Smooth muscle cell (in vitro differentiated cells): ENCODE data around the gene MRE11. TPM values are rescaled to one million over a fixed set of nuclear protein-coding genes. Genes with fewer than 3 reads are reported as not detected.

Experiments used
- DNase-seq: peaks from one replicate; lab custom pipeline; 2025; ENCODE audit not compliant: unreplicated experiment; lab: John Stamatoyannopoulos, UW
- H2AFZ ChIP-seq: fragments of 200-600 bp; sonication (generic); 2 replicates; pipeline ENCODE4 v1.6.0; 2016; ENCODE audit warnings: antibody characterized with exemption, low read depth, mild to moderate bottlenecking
- H3F3A ChIP-seq: fragments of 200-600 bp; sonication (generic); 2 replicates; pipeline ENCODE4 v1.6.0; 2017; ENCODE audit warnings: antibody characterized with exemption, low read depth
- H3K27ac ChIP-seq: fragments of 200-600 bp; sonication (generic); 2 replicates; pipeline ENCODE4 v1.5.1; 2016; ENCODE audit warnings: low read depth, mild to moderate bottlenecking
- H3K27me3 ChIP-seq: fragments of 200-600 bp; sonication (generic); 2 replicates; pipeline ENCODE4 v1.6.1; 2016; ENCODE audit warnings: low read depth, mild to moderate bottlenecking
- H3K36me3 ChIP-seq: fragments of 200-600 bp; sonication (generic); 2 replicates; pipeline ENCODE4 v1.5.1; 2016; ENCODE audit warnings: low read depth
- H3K4me1 ChIP-seq: fragments of 200-600 bp; sonication (generic); 2 replicates; pipeline ENCODE4 v1.5.1; 2016; ENCODE audit warnings: low read depth
- H3K4me2 ChIP-seq: fragments of 200-600 bp; sonication (generic); 2 replicates; pipeline ENCODE4 v1.6.0; 2016; ENCODE audit warnings: mild to moderate bottlenecking
- H3K4me3 ChIP-seq: fragments of 200-600 bp; sonication (generic); 2 replicates; pipeline ENCODE4 v1.5.1; 2016; ENCODE audit warnings: mild to moderate bottlenecking
- H3K79me2 ChIP-seq: fragments of 200-600 bp; sonication (generic); 2 replicates; pipeline ENCODE4 v1.6.0; 2016; ENCODE audit warnings: low read depth, mild to moderate bottlenecking
- H3K9ac ChIP-seq: fragments of 200-600 bp; sonication (generic); 2 replicates; pipeline ENCODE4 v1.6.0; 2016; ENCODE audit warnings: low read depth
- H3K9me3 ChIP-seq: fragments of 200-600 bp; sonication (generic); replicated peaks from 2 replicates; pipeline ENCODE4 v1.5.1; 2016; ENCODE audit warnings: low read depth
- H4K20me1 ChIP-seq: fragments of 200-600 bp; sonication (generic); 2 replicates; pipeline ENCODE4 v1.6.0; 2016; ENCODE audit warnings: low read depth
- CTCF ChIP-seq: fragments of 200-600 bp; sonication (generic); IDR thresholded peaks from 2 replicates; pipeline ENCODE4 v1.5.1; 2017; ENCODE audit warnings: borderline replicate concordance, mild to moderate bottlenecking, antibody characterized with exemption; ENCODE audit not compliant: insufficient read depth, poor library complexity, severe bottlenecking
- WGBS: methylation state at CpG from one replicate; pipeline ENCODE4 v1.1.7; 2016; ENCODE audit warnings: low lambda C conversion rate; 5-methylcytosine and 5-hydroxymethylcytosine counted together
- polyA plus RNA-seq: library from polyadenylated mRNA; unstranded; fragments of >200 nt; fragmentation: Nextera tagmentation; extraction: Ambion mirVana; gene quantifications from 2 replicates; pipeline ENCODE4 v1.2.1, GENCODE V29; 2016
- total RNA-seq: library from RNA; depleted of rRNA; stranded (reverse); fragments of >200 nt; gene quantifications from 2 replicates; pipeline ENCODE4 v1.2.3, GENCODE V29; 2014

Gene MRE11
- total and polyA plus RNA-seq, 2 experiments from 2014 or later: 5.1 to 15.1 TPM

DNA sequence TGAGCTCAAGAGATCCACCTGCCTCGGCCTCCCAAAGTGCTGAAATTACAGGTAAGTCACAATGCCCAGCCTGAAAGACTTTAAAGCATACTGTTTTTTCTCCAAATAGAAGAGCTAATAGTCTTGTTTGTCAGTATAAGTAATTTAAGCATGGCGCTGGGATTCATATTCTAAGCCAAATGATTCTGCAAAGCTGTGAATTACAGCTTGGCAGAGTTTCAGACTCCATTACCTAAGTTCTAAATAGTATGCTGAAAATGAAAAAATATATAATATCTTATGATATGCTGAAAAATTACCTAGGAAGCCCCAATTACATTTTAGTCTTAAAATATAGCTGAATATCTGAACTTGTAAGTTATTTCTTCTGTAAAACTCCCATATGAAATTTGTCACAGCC, 39.3 kb downstream of the MRE11 start:
- DNase-seq: no peak
- H3K79me2 ChIP-seq: no peaks in the 10 kb centered on the region
- H2AFZ ChIP-seq: no peak overlapping the region
- peaks cover 3% of the 10 kb centered on the region for H3K36me3 ChIP-seq
- H3K9ac ChIP-seq: no peak overlapping the region
- no peak overlapping the region for H3K27ac ChIP-seq
- no peaks in the 10 kb centered on the region for H3F3A ChIP-seq
- no peaks in the 10 kb centered on the region for H3K4me1 ChIP-seq
- no peaks in the 10 kb centered on the region for H3K9me3 ChIP-seq
- no peaks in the 10 kb centered on the region for H3K27me3 ChIP-seq
- no peak overlapping the region for H3K4me2 ChIP-seq
- H4K20me1 ChIP-seq: no peaks in the 10 kb centered on the region
- H3K4me3 ChIP-seq: no peak overlapping the region
- 100% methylated on average over 2 of the region's 2 CpGs for WGBS
- no peak for TF ChIP-seq CTCF

DNA sequence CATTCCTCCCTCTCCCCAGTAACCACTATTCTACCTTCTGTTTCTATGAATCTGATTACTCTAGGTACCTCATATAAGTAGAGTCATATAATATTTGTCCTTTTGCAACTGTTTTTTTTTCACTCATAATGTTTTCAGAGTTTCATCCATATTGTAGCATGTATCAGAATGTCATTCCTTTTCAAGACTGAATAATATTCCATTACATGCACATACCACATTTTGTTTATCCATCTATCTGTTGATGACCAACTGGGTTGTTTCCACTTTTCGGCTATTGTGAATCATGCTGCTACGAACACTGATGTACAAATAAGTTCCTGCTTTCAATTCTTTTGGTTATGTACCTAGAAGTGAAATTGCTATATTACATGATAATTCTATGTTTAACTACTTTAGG, 40.7 kb downstream of the MRE11 start:
- WGBS: 96% methylated on average over 2 of the region's 2 CpGs
- DNase-seq: no peak

GRCh38 chr11:94450048-94450447, 43.6 kb downstream of the MRE11 start:
- Histone ChIP-seq H3K27me3 (no peaks in the 10 kb centered on the region), H3K9ac (no peak overlapping the region), H2AFZ (no peak overlapping the region), H3K9me3 (no peaks in the 10 kb centered on the region), H3F3A (no peaks in the 10 kb centered on the region), H3K79me2 (no peaks in the 10 kb centered on the region), H3K27ac (no peak overlapping the region), H3K36me3 (no peaks in the 10 kb centered on the region), H3K4me3 (no peak overlapping the region), H4K20me1 (no peaks in the 10 kb centered on the region), H3K4me1 (no peaks in the 10 kb centered on the region), H3K4me2 (no peak overlapping the region)
- no peak for DNase-seq
- no peak for TF ChIP-seq CTCF
- WGBS: 90% methylated on average over 3 of the region's 3 CpGs

More for the DNA sequence above, 40.7 kb downstream of the MRE11 start:
- Histone ChIP-seq H2AFZ (no peak overlapping the region), H3K27ac (no peak overlapping the region), H3K4me1 (no peaks in the 10 kb centered on the region), H3K27me3 (no peaks in the 10 kb centered on the region), H3K79me2 (no peaks in the 10 kb centered on the region), H3K4me2 (no peak overlapping the region), H3K9me3 (no peaks in the 10 kb centered on the region), H3K4me3 (no peak overlapping the region), H3K36me3 (no peaks in the 10 kb centered on the region), H4K20me1 (no peaks in the 10 kb centered on the region), H3K9ac (no peak overlapping the region), H3F3A (no peaks in the 10 kb centered on the region)
- TF ChIP-seq CTCF: no peak

DNA sequence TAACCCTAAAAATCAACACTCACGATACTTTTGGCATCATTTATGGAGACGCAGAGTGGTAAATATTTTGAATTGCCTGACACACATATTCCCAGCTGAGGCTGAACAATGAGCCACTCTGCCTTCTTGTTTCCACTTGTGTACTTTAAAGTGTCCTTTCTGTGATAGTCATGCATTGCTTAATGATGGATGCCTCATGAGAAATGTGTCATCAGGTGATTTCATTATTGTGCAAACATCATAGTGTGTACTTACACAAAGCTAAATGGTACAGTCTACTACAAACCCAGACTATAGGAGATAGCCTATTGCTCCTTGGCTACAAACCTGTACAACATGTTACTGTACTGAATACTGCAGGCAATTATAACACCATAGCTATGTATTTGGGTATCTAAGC, 44.2 kb downstream of the MRE11 start:
- Histone ChIP-seq H3K79me2 (no peaks in the 10 kb centered on the region), H3K9ac (no peak overlapping the region), H3K27ac (no peak overlapping the region), H3F3A (no peaks in the 10 kb centered on the region), H3K4me3 (no peak overlapping the region), H2AFZ (no peak overlapping the region), H3K9me3 (no peaks in the 10 kb centered on the region), H3K36me3 (no peaks in the 10 kb centered on the region), H3K4me1 (no peaks in the 10 kb centered on the region), H3K27me3 (no peaks in the 10 kb centered on the region), H4K20me1 (no peaks in the 10 kb centered on the region), H3K4me2 (no peak overlapping the region)
- TF ChIP-seq CTCF: no peak
- DNase-seq: no peak
- WGBS: 95% methylated on average over 2 of the region's 2 CpGs
